HL-60 (cell line): ENCODE measurements around the gene TSPAN11.

Experiments used
- DNase-seq, 2 experiments: peaks; one replicate each; pipeline ENCODE4 v3.0.0-alpha.2; 2010 to 2020; ENCODE audit warnings: low read depth in 1 of 2, low spot score in 1 of 2
- H3K27ac ChIP-seq: fragments of 250-450 bp; sonication (Bioruptor Pico); replicated peaks from 2 replicates; pipeline ENCODE4 v1.5.1; 2020; ENCODE audit warnings: mild to moderate bottlenecking, moderate library complexity
- H3K27me3 ChIP-seq: fragments of 250-450 bp; sonication (Bioruptor Pico); 2 replicates; pipeline ENCODE4 v1.5.1; 2021; ENCODE audit warnings: mild to moderate bottlenecking, moderate library complexity; ENCODE audit not compliant: insufficient read depth, poor library complexity, severe bottlenecking
- H3K4me3 ChIP-seq: replicated peaks from 2 replicates; pipeline ENCODE4 v1.5.1; 2011; ENCODE audit warnings: mild to moderate bottlenecking, control low read depth, low read length; ENCODE audit not compliant: insufficient read depth
- CTCF ChIP-seq: IDR thresholded peaks from one replicate; pipeline ENCODE4 v1.5.1; 2011; ENCODE audit warnings: low read length, control low read depth, inconsistent platforms; ENCODE audit not compliant: insufficient read depth
- GABPA ChIP-seq: IDR thresholded peaks from 2 replicates; pipeline ENCODE4 v1.6.1; 2012; ENCODE audit warnings: low read depth
- POLR2AphosphoS5 ChIP-seq: IDR thresholded peaks from 2 replicates; pipeline ENCODE4 v1.6.1; 2012; ENCODE audit warnings: low read depth
- SPI1 ChIP-seq: IDR thresholded peaks from 2 replicates; pipeline ENCODE4 v1.6.1; 2012; ENCODE audit warnings: low read depth, mild to moderate bottlenecking, borderline replicate concordance
- TF ChIP-seq, protein P1 (sequence below): IDR thresholded peaks from 2 replicates; pipeline ENCODE4 v1.6.1; 2012; ENCODE audit warnings: low read depth; ENCODE audit not compliant: insufficient replicate concordance

TSPAN11 gene

GRCh38 chr12:31006416-31007152 lies 80.0 kb downstream of the TSPAN11 start:
- DNase-seq: no peak
- no peak overlapping the region for H3K4me3 ChIP-seq

GRCh38 chr12:31007153-31007495 lies 80.6 kb downstream of the TSPAN11 start:
- Histone ChIP-seq H3K4me3 (no peak overlapping the region), H3K27me3 (no peaks in the 10 kb centered on the region), H3K27ac (no peak overlapping the region)
- DNase-seq: no peak
- TF ChIP-seq POLR2AphosphoS5: no peak
- TF ChIP-seq CTCF: no peak
- TF ChIP-seq GABPA: no peak
- TF ChIP-seq, protein P1, sequence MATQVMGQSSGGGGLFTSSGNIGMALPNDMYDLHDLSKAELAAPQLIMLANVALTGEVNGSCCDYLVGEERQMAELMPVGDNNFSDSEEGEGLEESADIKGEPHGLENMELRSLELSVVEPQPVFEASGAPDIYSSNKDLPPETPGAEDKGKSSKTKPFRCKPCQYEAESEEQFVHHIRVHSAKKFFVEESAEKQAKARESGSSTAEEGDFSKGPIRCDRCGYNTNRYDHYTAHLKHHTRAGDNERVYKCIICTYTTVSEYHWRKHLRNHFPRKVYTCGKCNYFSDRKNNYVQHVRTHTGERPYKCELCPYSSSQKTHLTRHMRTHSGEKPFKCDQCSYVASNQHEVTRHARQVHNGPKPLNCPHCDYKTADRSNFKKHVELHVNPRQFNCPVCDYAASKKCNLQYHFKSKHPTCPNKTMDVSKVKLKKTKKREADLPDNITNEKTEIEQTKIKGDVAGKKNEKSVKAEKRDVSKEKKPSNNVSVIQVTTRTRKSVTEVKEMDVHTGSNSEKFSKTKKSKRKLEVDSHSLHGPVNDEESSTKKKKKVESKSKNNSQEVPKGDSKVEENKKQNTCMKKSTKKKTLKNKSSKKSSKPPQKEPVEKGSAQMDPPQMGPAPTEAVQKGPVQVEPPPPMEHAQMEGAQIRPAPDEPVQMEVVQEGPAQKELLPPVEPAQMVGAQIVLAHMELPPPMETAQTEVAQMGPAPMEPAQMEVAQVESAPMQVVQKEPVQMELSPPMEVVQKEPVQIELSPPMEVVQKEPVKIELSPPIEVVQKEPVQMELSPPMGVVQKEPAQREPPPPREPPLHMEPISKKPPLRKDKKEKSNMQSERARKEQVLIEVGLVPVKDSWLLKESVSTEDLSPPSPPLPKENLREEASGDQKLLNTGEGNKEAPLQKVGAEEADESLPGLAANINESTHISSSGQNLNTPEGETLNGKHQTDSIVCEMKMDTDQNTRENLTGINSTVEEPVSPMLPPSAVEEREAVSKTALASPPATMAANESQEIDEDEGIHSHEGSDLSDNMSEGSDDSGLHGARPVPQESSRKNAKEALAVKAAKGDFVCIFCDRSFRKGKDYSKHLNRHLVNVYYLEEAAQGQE: no peak
- no peak for TF ChIP-seq SPI1

More at GRCh38 chr12:31006416-31007152, 80.0 kb downstream of the TSPAN11 start:
- TF ChIP-seq POLR2AphosphoS5 (no peak), GABPA (no peak), CTCF (no peak), SPI1 (no peak)
- TF ChIP-seq, protein P1: no peak
- Histone ChIP-seq H3K27ac (no peak overlapping the region), H3K27me3 (no peaks in the 10 kb centered on the region)

DNA sequence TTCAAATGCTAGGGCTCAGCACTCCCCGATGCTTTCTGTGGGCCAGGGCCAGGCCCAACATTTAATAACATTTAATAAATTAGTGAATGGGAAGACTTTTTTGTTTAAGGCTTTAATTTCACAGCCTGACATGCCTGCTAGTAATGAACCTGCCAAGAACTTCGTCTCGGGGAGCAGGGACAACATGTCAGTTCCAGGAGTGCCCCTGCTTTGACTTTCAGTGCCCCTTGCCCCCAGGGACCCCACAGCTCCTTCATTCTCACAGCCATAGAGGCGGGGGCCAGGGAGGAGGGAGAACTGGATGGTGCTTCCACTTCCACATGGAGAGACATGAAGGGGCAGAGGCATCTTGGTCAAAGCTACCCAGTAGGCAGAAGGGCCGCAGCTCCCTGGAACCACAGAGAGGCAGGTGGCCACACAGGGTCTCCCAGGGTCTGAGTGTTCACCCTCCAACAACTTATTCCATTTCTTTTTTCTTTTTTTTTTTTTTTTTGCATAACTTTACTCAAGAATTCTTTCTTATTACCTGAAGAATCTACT lies 81.2 kb downstream of the TSPAN11 start:
- Histone ChIP-seq H3K27me3 (no peaks in the 10 kb centered on the region), H3K4me3 (no peak overlapping the region), H3K27ac (no peak overlapping the region)
- DNase-seq: no peak
- TF ChIP-seq CTCF (no peak), SPI1 (no peak), GABPA (no peak), POLR2AphosphoS5 (no peak)
- TF ChIP-seq, protein P1: no peak
